SIG-M5 treated with dmso at 0.1 percent for 504 hours (cell line): ENCODE measurements around the gene QDPR.
"Not testable (repeated sequence)": the region's sequence is repeated elsewhere in the genome, so short reads cannot be mapped to it uniquely, and the experiment has no call there.

Experiments
- DNase-seq: peaks from one replicate; lab custom pipeline; 2025; ENCODE audit not compliant: unreplicated experiment; lab: John Stamatoyannopoulos, UW

Gene QDPR

GRCh38 chr4:17492058-17492741 lies 19.7 kb downstream of the QDPR start:
- no peak for DNase-seq

- DNase-seq: no peak
Measured at GRCh38 chr4:17491196-17491595, 20.7 kb downstream of the QDPR start.

GRCh38 chr4:17490575-17491059 lies 21.3 kb downstream of the QDPR start:
- DNase-seq: no peak

GRCh38 chr4:17489721-17490120 lies 22.2 kb downstream of the QDPR start:
- no peak for DNase-seq

- no peak for DNase-seq
Measured at GRCh38 chr4:17489123-17489522, 22.8 kb downstream of the QDPR start.

- no peak for DNase-seq
Measured at GRCh38 chr4:17482716-17483115, 29.2 kb downstream of the QDPR start.

GRCh38 chr4:17480955-17481354 lies 30.9 kb downstream of the QDPR start:
- DNase-seq: no peak

- DNase-seq: no peak
Measured at GRCh38 chr4:17480210-17480927, 31.5 kb downstream of the QDPR start.

- no peak for DNase-seq
Measured at GRCh38 chr4:17477774-17478472, 34.0 kb downstream of the QDPR start.

GRCh38 chr4:17476853-17477252 lies 35.0 kb downstream of the QDPR start:
- DNase-seq: peak; percentile 80

- no peak for DNase-seq
Measured at GRCh38 chr4:17475481-17475880, 36.4 kb downstream of the QDPR start.

GRCh38 chr4:17469931-17470674 lies 41.8 kb downstream of the QDPR start:
- DNase-seq: no peak

- no peak for DNase-seq
Measured at GRCh38 chr4:17468619-17469221, 43.2 kb downstream of the QDPR start.

GRCh38 chr4:17463606-17464005 lies 48.3 kb downstream of the QDPR start:
- no peak for DNase-seq

GRCh38 chr4:17450269-17450804 lies 61.6 kb downstream of the QDPR start:
- DNase-seq: no peak

GRCh38 chr4:17448689-17449088 lies 63.2 kb downstream of the QDPR start:
- DNase-seq: peak; percentile 7

- DNase-seq: peak; percentile 73
Measured at GRCh38 chr4:17447675-17448298, 64.1 kb downstream of the QDPR start.

GRCh38 chr4:17447056-17447455 lies 64.8 kb downstream of the QDPR start:
- DNase-seq: no peak

- DNase-seq: not testable (repeated sequence)
Measured at GRCh38 chr4:17442477-17442876, 69.4 kb downstream of the QDPR start.

- no peak for DNase-seq
Measured at GRCh38 chr4:17437396-17437795, 74.5 kb downstream of the QDPR start.
